HG03039 (cell line): ENCODE data around the gene MVK.

Experiments
- ATAC-seq: cut with Tn5 transposase; IDR thresholded peaks from one replicate; pipeline ENCODE4 v1.9.1; 2021; ENCODE audit warnings: mild to moderate bottlenecking, moderate library complexity; ENCODE audit not compliant: unreplicated experiment

Gene MVK

DNA sequence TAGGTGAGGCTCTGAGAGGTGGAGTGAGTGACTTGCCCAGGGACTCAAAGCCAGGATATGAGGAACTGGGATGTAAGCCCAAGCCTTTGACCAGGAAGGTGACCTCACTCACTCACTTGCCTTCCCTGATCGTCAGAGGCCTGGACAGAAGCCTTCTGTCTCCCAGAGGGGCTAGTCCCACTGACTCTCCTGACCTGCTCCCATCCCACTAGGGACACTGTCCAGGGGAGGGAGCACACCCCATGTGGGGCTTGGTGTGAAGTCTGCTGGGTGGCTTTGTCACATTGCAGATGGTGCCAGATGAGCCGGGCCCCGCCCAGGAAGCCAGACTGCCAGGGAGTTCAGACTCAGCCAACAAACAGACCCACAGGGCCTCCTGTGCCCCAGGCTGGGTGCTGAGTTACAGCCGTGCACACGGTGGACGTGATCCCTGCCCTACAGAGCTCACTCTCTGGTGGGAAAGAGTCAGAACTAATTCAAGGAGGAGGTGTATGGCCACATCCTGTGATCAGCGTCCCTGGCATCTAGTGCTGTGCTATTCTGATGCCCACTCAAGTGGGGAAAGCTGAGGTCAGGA is 28.6 kb upstream of the MVK start:
- ATAC-seq: no peak

DNA sequence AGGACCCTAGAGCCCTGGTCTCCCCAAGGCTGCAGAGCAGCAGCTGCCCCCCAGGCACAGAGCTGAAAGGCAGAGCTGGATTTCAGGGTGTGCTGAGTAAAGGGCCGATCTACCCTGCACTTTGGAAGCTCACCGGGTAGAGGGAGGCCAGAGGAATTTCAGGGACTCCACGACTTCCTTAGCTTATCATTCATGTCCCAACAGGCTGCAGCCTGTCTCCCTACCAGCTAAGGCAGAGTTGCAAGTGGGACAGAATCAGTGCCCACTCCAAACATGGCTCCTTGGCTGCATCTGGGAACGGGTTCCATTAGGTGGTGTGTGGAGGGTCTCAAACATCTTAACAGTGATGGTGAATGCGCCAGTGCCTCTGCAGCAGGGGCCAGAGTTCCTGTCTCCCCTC is 27.8 kb upstream of the MVK start:
- no peak for ATAC-seq

DNA sequence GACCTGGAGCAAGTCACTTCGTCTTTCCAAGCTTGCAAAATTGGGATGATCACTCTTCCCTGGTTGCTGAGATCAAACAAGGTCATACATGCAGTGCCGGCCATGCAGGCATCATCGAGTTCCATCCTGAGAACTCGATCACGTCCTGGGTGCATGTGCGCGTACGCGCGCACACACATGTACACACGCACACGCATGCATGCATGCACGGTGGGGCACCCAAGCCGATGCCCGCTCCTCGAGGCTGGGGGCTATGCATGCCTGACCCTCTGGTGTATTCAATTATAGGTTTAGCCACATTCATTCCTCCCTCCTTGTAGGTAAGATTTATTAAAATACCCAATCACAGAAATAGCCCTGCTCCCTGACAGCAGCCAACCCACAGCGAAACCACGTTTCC is 26.3 kb upstream of the MVK start:
- no peak for ATAC-seq

DNA sequence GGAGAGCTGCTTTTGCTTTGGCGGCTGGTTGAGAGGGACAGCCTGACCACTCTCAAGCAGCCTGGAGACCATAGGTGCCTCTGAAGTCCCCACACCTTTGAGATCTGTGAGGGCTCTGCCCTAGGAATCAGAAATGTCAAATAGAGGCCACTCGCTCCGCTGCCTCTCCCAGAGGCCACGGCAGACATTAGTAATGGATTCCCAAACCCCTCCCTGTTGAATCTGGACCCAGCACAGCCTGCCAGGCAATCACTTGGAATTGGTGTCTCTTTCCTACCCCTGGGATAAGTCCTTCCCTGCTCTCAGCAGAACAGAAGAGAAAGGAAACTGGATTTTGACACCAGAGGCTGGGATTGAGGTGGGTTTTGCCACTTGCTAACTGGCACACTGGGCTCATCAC is 25.3 kb upstream of the MVK start:
- no peak for ATAC-seq

DNA sequence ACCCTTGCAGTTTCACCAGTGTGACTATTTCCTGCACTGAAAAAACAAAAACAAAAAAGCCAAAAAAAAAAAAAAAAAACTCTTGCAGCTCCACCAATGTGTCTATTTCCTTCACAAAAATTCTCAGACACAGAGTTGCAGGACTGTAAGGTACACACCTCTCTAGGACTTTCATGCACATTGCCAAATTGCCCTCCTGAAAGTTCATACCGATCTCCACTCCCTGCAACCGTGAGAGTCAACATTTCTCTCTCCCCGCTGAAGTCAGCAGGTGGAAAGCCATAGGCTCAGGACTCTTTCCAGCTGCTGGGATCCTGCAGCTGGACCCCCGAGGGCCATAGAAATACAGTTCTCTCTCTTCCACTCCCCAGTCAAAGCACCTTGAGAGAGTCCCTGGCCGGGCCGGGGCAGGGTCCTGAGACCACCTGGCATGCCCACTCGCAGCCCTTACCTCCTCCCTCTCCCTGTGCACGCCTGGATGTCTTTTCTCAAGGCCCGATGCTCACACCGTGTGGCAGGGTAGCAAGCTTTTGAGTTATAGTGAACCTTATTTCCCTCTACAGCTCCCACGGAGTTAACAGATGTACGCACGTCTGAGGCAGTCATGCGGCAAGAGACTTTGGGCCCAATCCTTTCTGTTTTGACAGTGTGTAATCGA is 23.9 kb upstream of the MVK start:
- no peak for ATAC-seq

GRCh38 chr12:109550281-109550680 is 23.3 kb upstream of the MVK start:
- ATAC-seq: no peak

DNA sequence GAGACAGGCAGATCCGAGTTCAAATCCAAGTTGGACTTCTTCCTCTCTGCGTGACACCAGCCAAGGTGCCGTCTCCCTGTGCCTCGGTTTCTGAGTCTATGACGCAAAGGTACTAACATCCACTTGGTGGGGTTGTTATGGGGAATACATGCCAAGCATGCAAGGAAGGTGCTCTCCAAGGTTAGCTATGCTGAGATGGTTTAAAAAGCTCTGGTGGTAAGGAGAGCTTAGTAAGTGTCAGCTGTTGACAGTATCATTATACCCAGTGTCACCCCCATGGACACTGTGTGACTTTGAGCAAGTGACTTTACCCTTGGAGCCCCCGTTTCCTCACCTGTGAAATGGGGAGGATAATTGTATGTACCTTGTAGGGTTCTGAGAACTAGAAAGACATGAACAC is 22.5 kb upstream of the MVK start:
- ATAC-seq: no peak

DNA sequence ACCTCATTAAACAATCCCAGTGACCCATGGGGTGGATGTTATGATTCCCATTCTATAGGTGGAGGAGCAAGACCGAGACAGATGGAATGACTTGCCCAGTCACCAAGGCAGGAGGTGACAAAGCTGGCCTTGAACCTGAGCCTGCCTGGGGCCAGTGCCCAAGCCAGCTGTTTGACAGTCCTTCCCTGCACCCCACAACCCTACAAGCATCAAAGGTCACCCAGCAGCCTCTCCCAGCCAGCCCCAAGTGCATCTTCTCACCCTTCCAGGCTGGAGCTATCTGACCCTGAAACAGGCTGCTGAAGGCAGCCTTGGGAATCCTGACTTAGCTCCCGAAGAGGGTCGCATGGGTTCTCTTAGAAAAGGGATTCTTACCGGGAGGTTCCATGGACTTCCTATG is 20.6 kb upstream of the MVK start:
- no peak for ATAC-seq

- ATAC-seq: no peak
These were observed 20.1 kb upstream of the MVK start for GRCh38 chr12:109553483-109553882.

DNA sequence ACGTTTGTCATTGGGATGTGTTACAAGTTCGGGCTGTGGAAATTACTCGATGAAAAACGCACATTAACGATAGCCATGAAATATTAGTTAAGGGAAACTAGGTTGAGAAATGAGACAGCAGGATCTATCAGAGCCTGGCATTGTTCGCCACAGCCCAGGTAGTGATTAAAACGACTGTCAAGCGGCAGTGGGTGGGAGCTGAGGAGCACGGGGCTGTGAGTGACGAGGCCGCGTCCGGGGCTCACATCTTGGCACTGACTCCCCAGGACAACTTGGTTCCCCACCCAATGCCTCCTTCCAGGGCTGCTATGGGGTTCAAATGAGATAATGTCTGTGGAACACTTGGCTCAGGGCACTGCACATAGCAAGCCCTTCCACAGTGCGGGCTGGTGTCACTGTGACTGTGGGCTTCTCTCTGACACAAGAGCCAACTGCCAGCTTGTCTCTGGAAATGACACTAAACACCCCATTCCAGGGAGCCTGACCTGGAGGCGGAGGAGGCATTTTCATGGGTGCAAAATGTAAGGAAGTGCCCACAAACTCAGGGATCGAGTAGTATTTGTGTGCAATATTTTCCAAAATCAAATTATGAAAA is 19.6 kb upstream of the MVK start:
- ATAC-seq: no peak

- no peak for ATAC-seq
These were observed 18.8 kb upstream of the MVK start for GRCh38 chr12:109554761-109555160.

GRCh38 chr12:109555431-109556315 is 17.9 kb upstream of the MVK start:
- no peak for ATAC-seq

GRCh38 chr12:109557200-109557599 is 16.4 kb upstream of the MVK start:
- no peak for ATAC-seq

DNA sequence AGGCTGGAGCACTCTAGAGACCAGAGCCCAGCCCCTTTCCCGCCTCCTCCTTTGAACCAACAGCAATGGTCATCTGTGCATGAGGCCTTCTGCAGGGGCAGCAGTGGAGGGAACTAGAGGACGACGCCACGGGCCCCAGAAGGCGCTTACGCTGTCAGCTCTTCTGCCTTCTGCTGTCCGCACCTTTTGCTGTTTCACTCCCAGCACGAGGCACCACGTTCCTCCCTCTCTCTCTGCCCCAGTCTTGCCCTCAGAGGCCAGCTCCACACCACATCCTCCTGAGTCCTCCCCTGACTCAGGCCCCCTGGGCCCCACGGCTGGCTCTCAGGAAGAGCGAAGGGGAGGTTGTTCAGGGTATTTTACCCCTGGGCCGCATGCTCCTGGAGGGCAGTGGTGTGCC is 15.8 kb upstream of the MVK start:
- no peak for ATAC-seq

- no peak for ATAC-seq
These were observed 15.0 kb upstream of the MVK start for GRCh38 chr12:109558374-109559199.

DNA sequence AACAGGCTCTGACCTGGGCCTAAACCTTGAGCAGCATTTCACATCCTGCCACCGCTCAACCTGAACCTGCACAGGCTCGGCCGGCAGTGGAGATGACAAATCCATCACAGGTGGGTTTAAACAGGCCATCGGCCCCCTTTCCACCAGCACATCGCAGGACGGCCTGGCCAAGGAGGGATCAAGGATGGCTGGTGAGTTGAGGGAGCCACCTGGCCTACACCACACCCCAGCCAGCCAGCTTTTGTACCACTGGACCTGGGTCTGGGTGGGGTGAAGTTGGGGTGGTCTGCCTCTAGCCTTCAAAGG is 14.4 kb upstream of the MVK start:
- no peak for ATAC-seq

DNA sequence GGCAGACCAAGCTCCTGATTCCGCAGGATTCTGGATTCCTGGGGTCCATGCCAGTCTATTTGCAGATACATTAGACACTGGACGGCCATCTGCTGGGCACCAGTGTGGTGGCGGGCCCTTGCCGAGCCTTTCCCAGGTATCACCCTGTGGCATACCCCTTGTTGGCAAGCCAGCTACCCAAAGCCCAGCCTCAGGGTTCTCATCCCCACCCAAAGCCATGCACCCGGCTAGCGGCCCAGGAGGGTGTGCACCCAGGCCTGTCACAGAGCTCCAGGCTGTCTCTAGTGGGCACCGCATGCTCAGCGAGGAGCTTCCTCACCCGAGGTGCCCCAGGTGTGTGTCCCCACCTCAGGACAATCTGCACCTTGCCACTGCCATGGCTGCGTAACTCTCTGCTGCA is 14.0 kb upstream of the MVK start:
- ATAC-seq: no peak

DNA sequence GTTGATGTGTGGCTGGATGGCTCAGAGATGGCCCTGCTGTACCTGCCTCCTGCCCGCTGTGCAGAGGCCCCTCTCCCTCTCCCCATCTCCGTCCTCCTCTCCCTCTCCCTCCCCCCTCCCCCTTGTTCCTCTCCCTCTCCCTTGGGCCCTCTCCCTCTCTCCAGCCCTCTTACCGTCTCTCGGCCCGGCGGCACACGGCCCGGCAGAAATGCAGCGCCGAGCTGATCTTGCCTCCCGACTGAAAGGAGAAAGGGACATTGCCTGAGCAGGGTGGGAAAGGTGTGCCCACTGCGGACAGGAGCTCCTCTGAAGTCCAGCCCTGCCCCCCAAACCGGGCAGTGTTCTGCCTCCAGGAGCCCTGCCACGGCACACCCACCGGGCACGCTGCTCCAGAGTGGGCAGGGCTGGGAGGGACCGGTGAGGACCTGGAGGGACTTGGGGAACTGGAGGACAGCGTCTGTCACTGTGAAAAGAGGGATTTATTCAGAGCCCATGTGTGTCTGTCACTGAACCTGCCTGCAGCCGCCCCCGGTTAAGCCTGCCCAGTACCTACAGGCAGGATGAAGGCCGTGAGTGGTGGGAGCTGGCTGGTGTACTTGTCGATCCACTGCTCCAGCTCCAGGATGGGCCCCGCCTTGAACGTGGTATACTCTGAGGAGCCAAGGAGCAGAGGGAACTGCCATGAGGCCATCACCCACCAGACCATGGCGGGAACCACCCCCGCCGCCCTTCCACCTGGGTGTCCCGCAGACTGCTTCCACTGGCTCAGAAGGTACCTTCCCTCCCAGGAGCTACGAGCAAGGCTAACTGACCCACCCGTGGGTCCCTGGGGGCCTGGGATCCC is 12.5 kb upstream of the MVK start:
- no peak for ATAC-seq

GRCh38 chr12:109561711-109562030 is 11.9 kb upstream of the MVK start:
- no peak for ATAC-seq

DNA sequence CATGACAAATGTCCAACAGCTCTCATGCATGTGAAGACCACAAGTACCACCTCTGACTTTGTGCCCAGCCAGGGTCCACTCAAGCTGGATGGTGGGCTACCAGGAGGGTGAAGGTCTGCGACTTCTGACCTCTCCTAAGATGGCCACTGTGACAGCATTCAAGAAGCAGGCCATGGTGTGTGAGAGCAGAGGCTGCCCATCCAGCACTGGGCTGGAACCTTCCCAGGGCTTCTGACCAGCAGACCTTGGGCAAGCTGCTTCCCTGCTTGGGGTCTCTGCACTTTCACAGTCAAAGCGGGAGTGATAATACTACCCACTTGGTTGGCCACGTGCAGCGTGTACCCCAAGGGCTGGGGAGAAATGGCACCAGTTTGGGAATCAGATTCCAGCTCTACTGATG is 10.7 kb upstream of the MVK start:
- no peak for ATAC-seq
